SK-N-MC (cell line): ENCODE data around the gene CDK7.

Experiments
- EZH2 ChIP-seq: fragments of 200-600 bp; sonication (generic); IDR thresholded peaks from one replicate; pipeline ENCODE4 v1.6.1; 2017; ENCODE audit warnings: antibody characterized with exemption
- FOXP2 ChIP-seq: optimal IDR thresholded peaks from 2 replicates; pipeline ENCODE3; 2011; ENCODE audit warnings: mild to moderate bottlenecking, moderate library complexity; ENCODE audit not compliant: insufficient read depth; ENCODE audit errors: extremely low read length, control extremely low read depth
- POLR2AphosphoS5 ChIP-seq: IDR thresholded peaks from 2 replicates; pipeline ENCODE4 v1.6.1; 2012; ENCODE audit warnings: mild to moderate bottlenecking, low read depth, low read length, borderline replicate concordance

DNA sequence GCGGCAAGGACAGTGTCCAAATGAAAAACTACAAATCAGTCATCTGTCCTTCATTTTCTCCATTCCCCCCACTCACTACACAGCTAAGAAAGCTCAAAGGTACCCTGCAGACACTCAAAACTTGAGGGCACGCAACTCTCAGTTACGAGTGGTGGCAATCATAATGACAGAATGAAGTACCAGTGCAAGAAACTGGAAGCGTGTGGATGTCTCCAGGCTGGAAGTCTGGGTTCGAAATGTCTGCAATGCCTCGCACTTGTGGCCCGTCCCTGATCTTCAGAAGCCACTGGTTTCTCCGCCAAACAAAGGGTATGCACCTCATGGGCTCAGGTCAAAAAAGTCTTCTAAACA, 45.9 kb upstream of the CDK7 start:
- TF ChIP-seq POLR2AphosphoS5 (no peak), EZH2 (no peak), FOXP2 (no peak)
